Activated CD4-positive, alpha-beta T cell treated with anti-CD3 and anti-CD28 coated beads, Interleukin-2, amount 10 ng/mL, durations not matched to agents 24 days and 14 days (primary cell): ENCODE measurements around the gene GFPT2. TPM values are rescaled to one million over a fixed set of nuclear protein-coding genes. Genes with fewer than 3 reads are reported as not detected.

ENCODE experiments used
- DNase-seq: peaks from one replicate; pipeline ENCODE4 v3.0.0; 2022
- H3K27ac Mint-ChIP-seq: one replicate; pipeline ENCODE4 v1.8.0; 2022; ENCODE audit warnings: mild to moderate bottlenecking, mixed read lengths
- H3K27me3 Mint-ChIP-seq: one replicate; pipeline ENCODE4 v1.8.0; 2022; ENCODE audit warnings: mixed read lengths
- H3K36me3 Mint-ChIP-seq: one replicate; pipeline ENCODE4 v1.8.0; 2022; ENCODE audit warnings: low read depth, mild to moderate bottlenecking, mixed read lengths
- H3K4me1 Mint-ChIP-seq: one replicate; pipeline ENCODE4 v1.8.0; 2021; ENCODE audit warnings: mixed read lengths
- H3K4me3 Mint-ChIP-seq: one replicate; pipeline ENCODE4 v1.8.0; 2022; ENCODE audit warnings: mild to moderate bottlenecking, moderate library complexity, mixed read lengths
- H3K9me3 Mint-ChIP-seq: one replicate; pipeline ENCODE4 v1.8.0; 2021; ENCODE audit warnings: mixed read lengths
- intact Hi-C: fragments of 100-400 bp; cut with micrococcal nuclease; formaldehyde crosslinking; loops from one replicate; pipeline ENCODE4 v1.15.1; 2023
- total RNA-seq: library from RNA; stranded (reverse); gene quantifications from 2 replicates; pipeline ENCODE4 v1.2.3, GENCODE V29; 2022

GFPT2 gene
- total RNA-seq, 1 donor from 2014 or later = 0.42 TPM

GRCh38 chr5:180338001-180338707 lies 15.0 kb downstream of the GFPT2 start:
- H3K9me3 Mint-ChIP-seq = no peaks in the 10 kb centered on the region
- H3K27me3 Mint-ChIP-seq = peaks cover 4% of the 10 kb centered on the region
- H3K27ac Mint-ChIP-seq = no peak overlapping the region
- H3K4me3 Mint-ChIP-seq = no peak overlapping the region
- H3K36me3 Mint-ChIP-seq = no peaks in the 10 kb centered on the region
- DNase-seq = no peak
- intact Hi-C loops = no loop called here
- H3K4me1 Mint-ChIP-seq = no peaks in the 10 kb centered on the region

GRCh38 chr5:180336234-180337020 lies 16.7 kb downstream of the GFPT2 start:
- Mint-ChIP-seq H3K27ac (no peak overlapping the region), H3K4me1 (no peaks in the 10 kb centered on the region), H3K27me3 (peaks cover 5% of the 10 kb centered on the region), H3K9me3 (no peaks in the 10 kb centered on the region), H3K4me3 (no peak overlapping the region), H3K36me3 (no peaks in the 10 kb centered on the region)
- intact Hi-C loops = no loop called here
- DNase-seq = no peak

- Mint-ChIP-seq H3K36me3 (no peaks in the 10 kb centered on the region), H3K9me3 (no peaks in the 10 kb centered on the region), H3K4me3 (no peak overlapping the region), H3K27me3 (peaks cover 9% of the 10 kb centered on the region), H3K4me1 (no peaks in the 10 kb centered on the region), H3K27ac (no peak overlapping the region)
- DNase-seq = no peak
- intact Hi-C loops = no loop called here
Observed at GRCh38 chr5:180335614-180336233, 17.4 kb downstream of the GFPT2 start.

- Mint-ChIP-seq H3K36me3 (no peaks in the 10 kb centered on the region), H3K9me3 (no peaks in the 10 kb centered on the region), H3K27me3 (peaks cover 12% of the 10 kb centered on the region), H3K4me1 (no peaks in the 10 kb centered on the region), H3K27ac (no peak overlapping the region), H3K4me3 (no peak overlapping the region)
- intact Hi-C loops = no loop called here
- no peak for DNase-seq
Observed at GRCh38 chr5:180334751-180335613, 18.2 kb downstream of the GFPT2 start.

GRCh38 chr5:180334176-180334575 lies 19.0 kb downstream of the GFPT2 start:
- Mint-ChIP-seq H3K9me3 (no peaks in the 10 kb centered on the region), H3K27ac (no peak overlapping the region), H3K27me3 (peaks cover 12% of the 10 kb centered on the region), H3K4me1 (no peaks in the 10 kb centered on the region), H3K36me3 (no peaks in the 10 kb centered on the region), H3K4me3 (no peak overlapping the region)
- intact Hi-C loops = no loop called here
- DNase-seq = no peak

- H3K27ac Mint-ChIP-seq = no peak overlapping the region
- intact Hi-C loops = no loop called here
- DNase-seq = no peak
- no peak overlapping the region for H3K4me3 Mint-ChIP-seq
- H3K9me3 Mint-ChIP-seq = no peaks in the 10 kb centered on the region
- H3K4me1 Mint-ChIP-seq = no peaks in the 10 kb centered on the region
- peaks cover 12% of the 10 kb centered on the region for H3K27me3 Mint-ChIP-seq
- no peaks in the 10 kb centered on the region for H3K36me3 Mint-ChIP-seq
Observed at GRCh38 chr5:180333661-180334060, 19.5 kb downstream of the GFPT2 start.

- H3K27me3 Mint-ChIP-seq = peaks cover 12% of the 10 kb centered on the region
Observed at GRCh38 chr5:180332861-180333260, 20.3 kb downstream of the GFPT2 start.

GRCh38 chr5:180332051-180332517 lies 21.1 kb downstream of the GFPT2 start:
- Mint-ChIP-seq H3K27me3 (peaks cover 12% of the 10 kb centered on the region), H3K36me3 (no peaks in the 10 kb centered on the region), H3K9me3 (no peaks in the 10 kb centered on the region), H3K4me1 (no peaks in the 10 kb centered on the region), H3K27ac (no peak overlapping the region), H3K4me3 (no peak overlapping the region)
- intact Hi-C loops = no loop called here
- DNase-seq = no peak

More at GRCh38 chr5:180332861-180333260, 20.3 kb downstream of the GFPT2 start:
- Mint-ChIP-seq H3K27ac (no peak overlapping the region), H3K9me3 (no peaks in the 10 kb centered on the region), H3K4me1 (no peaks in the 10 kb centered on the region), H3K4me3 (no peak overlapping the region), H3K36me3 (no peaks in the 10 kb centered on the region)
- no peak for DNase-seq
- intact Hi-C loops = no loop called here

GRCh38 chr5:180331647-180331950 lies 21.5 kb downstream of the GFPT2 start:
- H3K4me1 Mint-ChIP-seq = no peaks in the 10 kb centered on the region
- intact Hi-C loops = no loop called here
- H3K4me3 Mint-ChIP-seq = no peak overlapping the region
- H3K27me3 Mint-ChIP-seq = peaks cover 12% of the 10 kb centered on the region
- H3K9me3 Mint-ChIP-seq = no peaks in the 10 kb centered on the region
- no peaks in the 10 kb centered on the region for H3K36me3 Mint-ChIP-seq
- H3K27ac Mint-ChIP-seq = no peak overlapping the region
- no peak for DNase-seq

- intact Hi-C loops = no loop called here
- Mint-ChIP-seq H3K9me3 (no peaks in the 10 kb centered on the region), H3K36me3 (no peaks in the 10 kb centered on the region), H3K27me3 (peaks cover 12% of the 10 kb centered on the region), H3K27ac (no peak overlapping the region), H3K4me3 (no peak overlapping the region), H3K4me1 (no peaks in the 10 kb centered on the region)
- no peak for DNase-seq
Observed at GRCh38 chr5:180330810-180331646, 22.1 kb downstream of the GFPT2 start.

GRCh38 chr5:180330270-180330648 lies 22.9 kb downstream of the GFPT2 start:
- H3K9me3 Mint-ChIP-seq = no peaks in the 10 kb centered on the region
- H3K36me3 Mint-ChIP-seq = no peaks in the 10 kb centered on the region
- no peak overlapping the region for H3K4me3 Mint-ChIP-seq
- peaks cover 12% of the 10 kb centered on the region for H3K27me3 Mint-ChIP-seq
- H3K4me1 Mint-ChIP-seq = no peaks in the 10 kb centered on the region
- DNase-seq = no peak
- no peak overlapping the region for H3K27ac Mint-ChIP-seq
- intact Hi-C loops = no loop called here

GRCh38 chr5:180329606-180330269 lies 23.4 kb downstream of the GFPT2 start:
- Mint-ChIP-seq H3K9me3 (no peaks in the 10 kb centered on the region), H3K4me3 (no peak overlapping the region), H3K4me1 (no peaks in the 10 kb centered on the region), H3K27me3 (peaks cover 12% of the 10 kb centered on the region), H3K36me3 (no peaks in the 10 kb centered on the region), H3K27ac (no peak overlapping the region)
- intact Hi-C loops = loop anchor here (10.0 kb wide), 1 partner anchor 125 kb away; the partner anchor contains the start of gene RASGEF1C
- DNase-seq = no peak
